HEK293T (cell line): ENCODE results near the gene CALHM5.

ENCODE experiments used
- ARNT ChIP-seq: fragments of 450-650 bp; IDR thresholded peaks from 2 replicates; pipeline ENCODE4 v1.6.1; 2017; ENCODE audit warnings: mild to moderate bottlenecking
- BHLHE40 ChIP-seq: fragments of 450-650 bp; IDR thresholded peaks from 2 replicates; pipeline ENCODE4 v1.6.1; 2016; ENCODE audit warnings: mild to moderate bottlenecking, moderate library complexity, borderline replicate concordance
- CTBP1 ChIP-seq: fragments of 450-650 bp; IDR thresholded peaks from 2 replicates; pipeline ENCODE4 v1.6.1; 2016; ENCODE audit warnings: borderline replicate concordance
- FOXA1 ChIP-seq: fragments of 450-650 bp; IDR thresholded peaks from 2 replicates; pipeline ENCODE4 v1.6.1; 2016; ENCODE audit warnings: mild to moderate bottlenecking
- FOXK2 ChIP-seq: fragments of 450-650 bp; IDR thresholded peaks from 2 replicates; pipeline ENCODE4 v1.6.1; 2016; ENCODE audit warnings: mild to moderate bottlenecking
- FOXM1 ChIP-seq: fragments of 450-650 bp; IDR thresholded peaks from 2 replicates; pipeline ENCODE4 v1.6.1; 2017; ENCODE audit warnings: mild to moderate bottlenecking, borderline replicate concordance
- NFRKB ChIP-seq: fragments of 450-650 bp; IDR thresholded peaks from 2 replicates; pipeline ENCODE4 v1.6.1; 2016; ENCODE audit warnings: mild to moderate bottlenecking, moderate library complexity
- PKNOX1 ChIP-seq: fragments of 450-650 bp; IDR thresholded peaks from 2 replicates; pipeline ENCODE4 v1.6.1; 2016
- SP1 ChIP-seq: fragments of 450-650 bp; IDR thresholded peaks from 2 replicates; pipeline ENCODE4 v1.6.1; 2017
- SUZ12 ChIP-seq: fragments of 450-650 bp; IDR thresholded peaks from 2 replicates; pipeline ENCODE4 v1.6.1; 2016; ENCODE audit warnings: mild to moderate bottlenecking
- TARDBP ChIP-seq: fragments of 450-650 bp; IDR thresholded peaks from 2 replicates; pipeline ENCODE4 v1.6.1; 2016
- ZNF384 ChIP-seq: fragments of 450-650 bp; IDR thresholded peaks from 2 replicates; pipeline ENCODE4 v1.6.1; 2016

GRCh38 chr6:116545651-116546050 lies 34.2 kb downstream of the CALHM5 start, which contains the start of gene TRAPPC3L:
- TF ChIP-seq FOXK2 (no peak), FOXM1 (no peak), NFRKB (no peak), ZNF384 (no peak), BHLHE40 (no peak), FOXA1 (no peak), SUZ12 (no peak), SP1 (no peak), ARNT (no peak), PKNOX1 (no peak), TARDBP (no peak), CTBP1 (no peak)
